Measurements from ENCODE around the gene MYO1C. TPM values are rescaled to one million over a fixed set of nuclear protein-coding genes. Genes with fewer than 3 reads are reported as not detected.

MYO1C gene
- total RNA-seq, 1 experiment from 2014 or later = 227 TPM

DNA sequence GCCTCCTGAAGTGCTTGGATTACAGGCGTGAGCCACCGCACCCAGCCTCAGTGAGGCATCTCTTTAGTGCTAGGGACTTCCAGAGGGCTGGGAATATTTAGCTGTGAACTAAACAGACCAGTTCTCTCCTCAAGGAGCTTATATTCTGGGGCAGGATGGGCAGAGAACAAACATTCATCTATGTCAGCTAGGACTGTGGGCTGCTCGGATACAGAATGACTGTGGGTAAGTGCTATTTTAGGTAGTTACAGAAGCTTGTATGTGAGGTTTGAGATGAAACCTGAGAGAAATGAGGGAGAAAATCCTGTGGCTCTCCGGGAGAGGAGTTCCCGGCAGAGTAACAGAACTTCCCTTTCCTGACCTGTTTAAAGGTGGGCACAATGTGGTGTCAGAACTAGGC lies 30.1 kb upstream of the MYO1C start:
- ChIA-PET CTCF (no interaction called here), RAD21 (ENCODE audit: low non-redundant PET in 1 of 2, low total read pairs in 2 of 2, uncharacterized antibody in 2 of 2, unreplicated experiment in 2 of 2) (no interaction called here), POLR2A (no interaction called here)
- Histone ChIP-seq H3K27ac (ENCODE audit: low read depth, low read length) (no peak overlapping the region), H4K20me1 (ENCODE audit: insufficient read depth) (no peaks in the 10 kb centered on the region), H3K4me1 (ENCODE audit: control insufficient read depth in 1 of 2, insufficient read depth in 2 of 2, low read length in 2 of 2) (peaks cover 6 to 8% of the 10 kb centered on the region in 2 experiments; a peak in 3 of 4 replicates), H2AFZ (ENCODE audit: low read depth, low read length, poor library complexity, severe bottlenecking) (no peak overlapping the region), H3K4me2 (ENCODE audit: low read length) (no peak overlapping the region), H3K27me3 (ENCODE audit: insufficient read depth, low read length) (no peaks in the 10 kb centered on the region), H3K9me3 (ENCODE audit: control insufficient read depth in 1 of 2, insufficient read depth in 1 of 2, low read depth in 1 of 2, low read length in 2 of 2) (no peaks in the 10 kb centered on the region), H3K9ac (ENCODE audit: low read length) (no peak overlapping the region), H3K36me3 (ENCODE audit: control insufficient read depth in 1 of 2, insufficient read depth in 2 of 2, low read length in 2 of 2) (peaks cover 10 to 19% of the 10 kb centered on the region in 2 experiments; a peak in 2 of 4 replicates), H3K4me3 (replicated peaks in 1 of 2; ENCODE audit: low read depth in 1 of 2, low read length in 2 of 2) (no peak overlapping the region), H3K9me2 (ENCODE audit: insufficient read depth) (no peaks in the 10 kb centered on the region), H3K79me2 (ENCODE audit: insufficient read depth, low read length) (peaks cover 9% of the 10 kb centered on the region)
- DNase-seq (ENCODE audit: low read depth, low spot score) = no peak
- TF ChIP-seq TCF7L2 (IDR thresholded peaks at IDR 0.05; ENCODE audit: borderline replicate concordance, extremely low read depth, insufficient read depth, insufficient read length) (no peak), EGR1 (IDR thresholded peaks at IDR 0.05; ENCODE audit: low read depth) (no peak), SP1 (IDR thresholded peaks at IDR 0.05; ENCODE audit: low read depth) (no peak)
- TF ChIP-seq, protein P1, sequence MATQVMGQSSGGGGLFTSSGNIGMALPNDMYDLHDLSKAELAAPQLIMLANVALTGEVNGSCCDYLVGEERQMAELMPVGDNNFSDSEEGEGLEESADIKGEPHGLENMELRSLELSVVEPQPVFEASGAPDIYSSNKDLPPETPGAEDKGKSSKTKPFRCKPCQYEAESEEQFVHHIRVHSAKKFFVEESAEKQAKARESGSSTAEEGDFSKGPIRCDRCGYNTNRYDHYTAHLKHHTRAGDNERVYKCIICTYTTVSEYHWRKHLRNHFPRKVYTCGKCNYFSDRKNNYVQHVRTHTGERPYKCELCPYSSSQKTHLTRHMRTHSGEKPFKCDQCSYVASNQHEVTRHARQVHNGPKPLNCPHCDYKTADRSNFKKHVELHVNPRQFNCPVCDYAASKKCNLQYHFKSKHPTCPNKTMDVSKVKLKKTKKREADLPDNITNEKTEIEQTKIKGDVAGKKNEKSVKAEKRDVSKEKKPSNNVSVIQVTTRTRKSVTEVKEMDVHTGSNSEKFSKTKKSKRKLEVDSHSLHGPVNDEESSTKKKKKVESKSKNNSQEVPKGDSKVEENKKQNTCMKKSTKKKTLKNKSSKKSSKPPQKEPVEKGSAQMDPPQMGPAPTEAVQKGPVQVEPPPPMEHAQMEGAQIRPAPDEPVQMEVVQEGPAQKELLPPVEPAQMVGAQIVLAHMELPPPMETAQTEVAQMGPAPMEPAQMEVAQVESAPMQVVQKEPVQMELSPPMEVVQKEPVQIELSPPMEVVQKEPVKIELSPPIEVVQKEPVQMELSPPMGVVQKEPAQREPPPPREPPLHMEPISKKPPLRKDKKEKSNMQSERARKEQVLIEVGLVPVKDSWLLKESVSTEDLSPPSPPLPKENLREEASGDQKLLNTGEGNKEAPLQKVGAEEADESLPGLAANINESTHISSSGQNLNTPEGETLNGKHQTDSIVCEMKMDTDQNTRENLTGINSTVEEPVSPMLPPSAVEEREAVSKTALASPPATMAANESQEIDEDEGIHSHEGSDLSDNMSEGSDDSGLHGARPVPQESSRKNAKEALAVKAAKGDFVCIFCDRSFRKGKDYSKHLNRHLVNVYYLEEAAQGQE (IDR thresholded peaks at IDR 0.05; ENCODE audit: low read depth) = no peak
- TF ChIP-seq, protein P2, sequence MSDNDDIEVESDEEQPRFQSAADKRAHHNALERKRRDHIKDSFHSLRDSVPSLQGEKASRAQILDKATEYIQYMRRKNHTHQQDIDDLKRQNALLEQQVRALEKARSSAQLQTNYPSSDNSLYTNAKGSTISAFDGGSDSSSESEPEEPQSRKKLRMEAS (IDR thresholded peaks at IDR 0.05) = no peak
- no TSS peak for BruUV-seq (replicated peaks)
- ATAC-seq = no peak
- intact Hi-C loops (cut with micrococcal nuclease) = no loop called here

All from HCT116 (cell line).